Right cardiac atrium (tissue), 5 donors: ENCODE measurements around the gene PIGT. TPM values are rescaled to one million over a fixed set of nuclear protein-coding genes. Genes with fewer than 3 reads are reported as not detected.

Experiments
- ATAC-seq, 2 donors: fragments of 200-7000 bp; cut with Tn5 transposase; one replicate each; pipeline versions ENCODE4 v1.8.0 to v1.9.1; 2020; ENCODE audit warnings: moderate library complexity in 2 of 2, mild to moderate bottlenecking in 1 of 2
- DNase-seq, 3 donors: peaks; one replicate each; pipeline ENCODE4 v3.0.0-alpha.2; 2020
- H3K27ac ChIP-seq: one replicate; pipeline ENCODE4 v1.5.1; 2013; ENCODE audit warnings: mild to moderate bottlenecking, low read length, control low read depth, moderate library complexity
- H3K27me3 ChIP-seq: one replicate; pipeline ENCODE4 v1.6.1; 2013; ENCODE audit not compliant: control insufficient read depth, insufficient read depth
- H3K4me1 ChIP-seq: one replicate; pipeline ENCODE4 v1.6.1; 2013; ENCODE audit warnings: low read length; ENCODE audit not compliant: control insufficient read depth, insufficient read depth
- H3K4me3 ChIP-seq: one replicate; pipeline ENCODE4 v1.5.1; 2013; ENCODE audit warnings: low read length, control low read depth
- H3K9me3 ChIP-seq: one replicate; pipeline ENCODE4 v1.6.1; 2013; ENCODE audit warnings: low read length; ENCODE audit not compliant: control insufficient read depth
- WGBS: extraction: QIAGEN DNeasy Blood & Tissue Kit; methylation state at CpG from one replicate; pipeline ENCODE4 v1.1.7; 2013; 5-methylcytosine and 5-hydroxymethylcytosine counted together
- intact Hi-C, 4 donors: fragments of 100-400 bp; cut with DNase I; formaldehyde crosslinking; loops; one replicate each; pipeline versions ENCODE4 v1.11.0 to v1.14.0; 2022 to 2023
- polyA plus RNA-seq: library from polyadenylated mRNA; stranded (reverse); fragments of 200-250 nt; gene quantifications from one replicate; pipeline ENCODE4 v1.2.3, GENCODE V29; 2013
- total RNA-seq, 4 donors: library from RNA; stranded (reverse); fragmentation: NEBNext Ultra II Directional; extraction: Animal tissue kit (Norgen Biotek cat#: 25700); gene quantifications; one replicate each; pipeline ENCODE4 v1.2.1, GENCODE V29; 2021
- donor health status: healthy with polysubstance abuse.
- donor health status: DM: no; HTN: yes; CAD: no.
- donor health status: DM: no; HTN: no; CAD: no.
- donor health status: DM: no; HTN: yes; CAD: no; lungs with severe emphysema.
- donor health status: DM: yes; HTN: yes; CAD: no.

Gene PIGT
- total and polyA plus RNA-seq, 5 donors: 116 to 140 (median 130) TPM

DNA sequence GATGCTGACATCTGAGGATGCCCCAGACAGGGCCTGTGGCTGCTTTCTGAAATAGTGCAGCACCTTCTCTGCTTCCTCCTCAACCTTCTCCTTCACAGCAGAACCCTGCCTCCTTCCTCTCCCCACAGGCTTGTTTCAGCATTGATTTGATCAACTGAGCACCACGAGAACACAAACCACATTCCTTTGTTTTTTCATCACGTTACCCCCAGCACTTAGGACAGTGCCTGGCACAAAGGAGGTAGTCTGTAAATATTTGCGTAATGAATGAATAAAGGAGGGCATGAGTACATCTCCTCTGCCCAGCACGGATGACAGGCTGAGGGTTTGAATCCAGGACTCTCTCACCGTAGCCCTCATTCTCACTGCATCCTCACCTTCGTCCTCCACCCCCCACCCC is 32.3 kb downstream of the PIGT start:
- Histone ChIP-seq H3K4me3 (no peak overlapping the region), H3K9me3 (no peaks in the 10 kb centered on the region), H3K27me3 (no peaks in the 10 kb centered on the region), H3K27ac (no peak overlapping the region), H3K4me1 (no peaks in the 10 kb centered on the region)
- ATAC-seq (no peak), DNase-seq (no peak)
- intact Hi-C loops: loop anchor here in 2 of 4 donors (5.0 to 10.0 kb wide), 2 partner anchors 131 to 327 kb away; no protein-coding TSS in a partner anchor
- 60% methylated on average over 6 of the region's 6 CpGs for WGBS

- intact Hi-C loops: loop anchor here in 2 of 4 donors (5.0 to 10.0 kb wide), 2 partner anchors 132 to 325 kb away; no protein-coding TSS in a partner anchor
- H3K4me1 ChIP-seq: no peaks in the 10 kb centered on the region
- ATAC-seq: no peak
- DNase-seq: no peak
- WGBS: 64% methylated on average over 3 of the region's 3 CpGs
- H3K27me3 ChIP-seq: no peaks in the 10 kb centered on the region
- H3K9me3 ChIP-seq: no peaks in the 10 kb centered on the region
- H3K27ac ChIP-seq: no peak overlapping the region
- H3K4me3 ChIP-seq: no peak overlapping the region
These were observed 33.6 kb downstream of the PIGT start for GRCh38 chr20:45449528-45449927.

DNA sequence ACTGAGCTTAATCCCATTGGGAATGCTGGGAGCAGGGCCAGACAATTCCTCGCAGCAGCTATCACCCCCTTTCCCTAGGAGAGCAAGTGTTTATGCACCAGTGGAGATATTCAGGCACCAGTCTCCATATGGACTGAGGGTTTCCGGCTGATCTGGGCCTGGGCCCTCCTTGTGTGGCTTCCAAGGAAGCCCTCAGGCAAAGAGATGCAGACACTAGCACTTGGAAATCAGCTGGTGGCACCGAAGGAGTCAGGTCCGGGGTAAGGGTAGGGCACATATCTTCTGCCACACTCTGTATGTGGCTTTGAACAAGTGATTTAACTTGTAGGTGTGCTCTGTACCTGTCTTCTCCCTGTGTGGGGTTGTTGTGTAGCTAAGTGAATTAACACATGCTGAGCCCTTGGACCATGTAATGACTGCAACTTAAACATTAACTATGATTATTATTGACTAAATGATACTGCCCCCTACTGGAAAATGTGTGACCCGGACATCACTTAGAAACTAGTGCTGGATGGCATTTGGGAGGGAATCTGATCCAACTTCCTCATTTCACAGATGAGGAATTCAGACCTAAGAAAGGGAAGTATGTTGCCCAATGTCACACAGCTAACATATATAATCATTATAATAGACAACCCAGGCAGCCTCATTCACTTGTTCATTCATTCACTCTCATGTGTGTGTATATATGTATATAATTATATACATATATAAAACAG is 34.3 kb downstream of the PIGT start:
- DNase-seq (no peak), ATAC-seq (peak; percentile 43 to 48)
- Histone ChIP-seq H3K27me3 (no peaks in the 10 kb centered on the region), H3K27ac (no peak overlapping the region), H3K4me3 (no peak overlapping the region), H3K4me1 (no peaks in the 10 kb centered on the region), H3K9me3 (no peaks in the 10 kb centered on the region)
- WGBS: 54% methylated on average over 5 of the region's 5 CpGs
- intact Hi-C loops: loop anchor here in 2 of 4 donors (10.0 kb wide), 1 partner anchor 325 kb away; no protein-coding TSS in a partner anchor

DNA sequence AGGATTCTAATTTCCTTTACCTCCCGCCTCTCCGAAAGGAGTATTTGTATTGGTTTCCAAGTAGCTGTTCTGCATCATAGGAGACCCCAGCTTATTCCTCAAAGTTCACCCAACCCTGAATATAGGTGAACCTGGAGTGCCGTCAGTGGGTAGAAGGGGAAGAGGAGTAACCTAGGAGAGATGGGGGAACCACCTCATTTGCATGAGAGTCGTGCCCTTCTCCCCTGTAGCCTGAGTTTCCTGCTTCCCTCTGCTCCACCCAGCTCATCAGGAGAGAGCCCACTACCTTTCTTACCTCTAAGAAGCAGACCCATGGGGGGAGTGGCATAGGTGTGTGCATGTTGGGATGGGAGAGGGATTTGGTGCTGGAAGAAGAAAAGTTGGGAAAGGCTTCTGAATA is 36.3 kb downstream of the PIGT start:
- 62% methylated on average over 4 of the region's 4 CpGs for WGBS
- intact Hi-C loops: loop anchor here in 2 of 4 donors (10.0 kb wide), 1 partner anchor 323 kb away; no protein-coding TSS in a partner anchor
- no peak overlapping the region for H3K27ac ChIP-seq

DNA sequence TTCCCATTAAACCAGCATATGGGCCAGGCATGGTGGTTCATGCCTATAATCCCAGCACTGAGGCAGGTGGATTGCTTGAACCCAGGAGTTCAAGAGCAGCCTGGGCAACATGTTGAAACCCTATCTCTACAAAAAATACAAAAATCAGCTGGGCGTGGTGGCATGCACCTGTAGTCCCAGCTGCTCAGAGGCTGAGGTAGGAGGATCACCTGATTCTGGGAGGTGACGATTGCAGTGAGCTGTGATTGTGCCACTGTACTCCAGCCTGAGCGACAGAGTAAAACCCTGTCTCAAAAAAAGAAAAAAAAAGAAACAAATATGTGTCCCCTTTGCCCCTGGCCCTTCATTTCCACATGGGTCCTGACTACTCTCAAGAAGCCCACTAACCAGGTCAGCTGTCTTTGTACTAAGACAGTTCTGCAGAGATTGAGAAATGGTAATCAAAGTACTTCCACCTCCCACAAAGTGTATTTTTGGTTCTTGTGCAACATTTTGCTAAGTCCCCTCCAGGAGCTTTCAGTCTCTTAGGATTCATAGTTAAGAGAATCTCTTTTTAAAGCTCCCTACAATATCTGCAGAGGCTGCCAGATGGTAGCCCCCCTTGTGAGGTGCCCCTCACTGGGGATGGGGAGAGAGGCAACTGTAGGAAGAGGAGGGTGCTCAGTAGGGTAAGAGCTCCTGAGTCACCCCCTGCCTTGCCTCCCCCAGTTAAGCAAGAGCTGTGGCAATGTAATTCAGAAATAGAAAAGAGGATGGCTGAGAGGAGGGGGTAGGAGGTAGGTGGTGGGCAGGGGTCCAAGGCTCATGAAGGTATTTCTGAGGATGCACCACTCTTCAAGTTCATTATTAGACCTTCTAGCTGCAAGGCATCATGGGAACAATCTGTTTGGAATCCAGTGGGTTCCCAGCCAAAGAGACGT is 37.1 kb downstream of the PIGT start:
- intact Hi-C loops: loop anchor here in 2 of 4 donors (10.0 kb wide), 1 partner anchor 322 kb away; no protein-coding TSS in a partner anchor
- Histone ChIP-seq H3K27me3 (no peaks in the 10 kb centered on the region), H3K4me1 (no peaks in the 10 kb centered on the region), H3K27ac (no peak overlapping the region), H3K9me3 (no peaks in the 10 kb centered on the region), H3K4me3 (no peak overlapping the region)
- 65% methylated on average over 4 of the region's 4 CpGs for WGBS
- ATAC-seq (no peak), DNase-seq (no peak)

More for the DNA sequence above, 36.3 kb downstream of the PIGT start:
- H3K9me3 ChIP-seq: no peaks in the 10 kb centered on the region
- H3K4me1 ChIP-seq: no peaks in the 10 kb centered on the region
- no peaks in the 10 kb centered on the region for H3K27me3 ChIP-seq
- H3K4me3 ChIP-seq: no peak overlapping the region
- no peak for ATAC-seq
- DNase-seq: no peak

DNA sequence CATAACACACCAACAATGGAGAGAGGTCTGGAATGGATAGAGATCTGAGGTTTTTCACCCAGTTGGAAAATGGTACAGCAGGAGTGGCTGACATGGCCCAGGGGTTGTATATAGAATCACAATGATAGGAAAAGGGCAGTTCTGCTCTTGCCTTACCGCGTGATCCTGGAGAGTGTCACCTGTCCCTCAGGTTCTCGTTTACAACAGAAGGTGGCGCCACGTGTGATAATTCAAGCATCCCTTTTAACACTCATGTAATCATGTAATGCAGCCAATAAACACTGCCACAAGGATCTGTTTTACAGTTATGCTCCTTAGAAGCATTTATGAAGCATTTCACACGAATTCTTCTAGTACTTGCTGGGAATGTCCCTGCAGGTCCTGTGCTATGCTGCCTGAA is 40.7 kb downstream of the PIGT start:
- H3K4me3 ChIP-seq: no peak overlapping the region
- H3K27ac ChIP-seq: no peak overlapping the region
- intact Hi-C loops: loop anchor here in 2 of 4 donors (10.0 kb wide), 1 partner anchor 318 kb away; no protein-coding TSS in a partner anchor
- ATAC-seq (no peak), DNase-seq (no peak)
- H3K9me3 ChIP-seq: no peaks in the 10 kb centered on the region
- no peaks in the 10 kb centered on the region for H3K27me3 ChIP-seq
- WGBS: 11% methylated on average over 6 of the region's 6 CpGs
- no peaks in the 10 kb centered on the region for H3K4me1 ChIP-seq

GRCh38 chr20:45459606-45460005 is 43.7 kb downstream of the PIGT start:
- Histone ChIP-seq H3K4me1 (no peaks in the 10 kb centered on the region), H3K9me3 (no peaks in the 10 kb centered on the region), H3K27ac (no peak overlapping the region), H3K27me3 (no peaks in the 10 kb centered on the region), H3K4me3 (no peak overlapping the region)
- no peak for ATAC-seq
- WGBS: 54% methylated on average over 5 of the region's 5 CpGs
- no peak for DNase-seq
- intact Hi-C loops: loop anchor here in 2 of 4 donors (10.0 kb wide), 1 partner anchor 315 kb away; no protein-coding TSS in a partner anchor

DNA sequence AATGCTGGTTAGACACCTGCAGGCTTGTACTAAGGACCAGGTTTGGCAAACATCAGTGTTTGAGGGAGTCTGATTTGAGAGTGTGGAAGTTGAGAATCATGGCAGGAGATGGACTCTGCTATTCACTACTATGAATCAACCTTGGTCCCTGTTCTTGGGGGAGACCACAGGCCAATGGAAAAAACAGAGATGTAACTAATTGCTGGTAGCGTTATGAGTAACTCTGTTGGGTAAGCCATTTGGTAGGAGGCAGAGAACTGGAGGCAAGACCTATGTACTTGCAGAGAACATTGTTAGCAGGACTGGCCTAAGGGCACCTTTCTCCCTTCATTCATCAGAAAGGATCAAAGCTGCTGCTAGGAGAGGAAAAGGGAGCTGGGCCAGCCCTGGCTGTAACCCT is 45.3 kb downstream of the PIGT start:
- no peak for ATAC-seq
- intact Hi-C loops: no loop called here
- Histone ChIP-seq H3K4me1 (no peaks in the 10 kb centered on the region), H3K27me3 (no peaks in the 10 kb centered on the region), H3K4me3 (no peak overlapping the region), H3K27ac (no peak overlapping the region), H3K9me3 (no peaks in the 10 kb centered on the region)
- no peak for DNase-seq
- WGBS: 86% methylated on average over 1 of the region's 1 CpG

DNA sequence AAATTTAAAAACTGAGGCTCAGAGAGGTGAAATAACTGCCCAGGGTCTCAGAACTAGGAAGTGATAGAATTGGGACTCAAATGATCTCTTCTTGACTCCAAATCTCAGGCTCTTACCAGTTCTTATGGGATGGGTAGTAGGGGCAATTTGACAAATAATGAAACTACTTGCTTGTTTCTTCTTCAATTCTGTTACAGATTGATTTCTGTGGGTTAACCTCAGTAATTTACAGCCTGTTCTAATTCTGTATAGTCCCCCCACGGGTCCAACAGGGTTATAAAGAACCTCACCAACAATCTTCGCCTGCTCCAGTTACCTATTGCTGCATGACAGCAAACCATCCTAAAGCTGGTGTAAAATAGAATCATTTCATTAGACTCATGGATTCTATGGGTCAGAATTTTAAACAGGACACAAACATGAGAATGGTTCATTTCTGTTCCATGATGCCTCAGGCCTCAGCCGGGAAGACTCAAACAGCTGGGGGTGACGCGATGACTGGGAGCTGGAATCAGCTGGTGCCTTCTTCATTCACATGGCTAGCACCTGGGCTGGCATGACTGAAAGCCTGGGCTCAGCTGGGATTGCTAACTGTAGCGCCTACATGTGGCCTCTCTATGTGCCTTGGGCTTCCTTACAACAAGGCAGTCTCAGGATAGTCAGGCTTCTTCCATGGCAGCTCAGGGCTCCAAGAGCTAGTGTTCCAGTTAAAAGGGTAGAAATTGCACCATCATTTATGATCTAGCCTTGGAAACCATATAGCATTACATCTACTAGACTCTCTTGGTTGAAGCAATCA is 47.0 kb downstream of the PIGT start:
- intact Hi-C loops: no loop called here
- Histone ChIP-seq H3K27me3 (no peaks in the 10 kb centered on the region), H3K4me1 (no peaks in the 10 kb centered on the region), H3K9me3 (no peaks in the 10 kb centered on the region), H3K27ac (no peak overlapping the region), H3K4me3 (no peak overlapping the region)
- WGBS: 81% methylated on average over 6 of the region's 6 CpGs
- DNase-seq (no peak), ATAC-seq (no peak)

DNA sequence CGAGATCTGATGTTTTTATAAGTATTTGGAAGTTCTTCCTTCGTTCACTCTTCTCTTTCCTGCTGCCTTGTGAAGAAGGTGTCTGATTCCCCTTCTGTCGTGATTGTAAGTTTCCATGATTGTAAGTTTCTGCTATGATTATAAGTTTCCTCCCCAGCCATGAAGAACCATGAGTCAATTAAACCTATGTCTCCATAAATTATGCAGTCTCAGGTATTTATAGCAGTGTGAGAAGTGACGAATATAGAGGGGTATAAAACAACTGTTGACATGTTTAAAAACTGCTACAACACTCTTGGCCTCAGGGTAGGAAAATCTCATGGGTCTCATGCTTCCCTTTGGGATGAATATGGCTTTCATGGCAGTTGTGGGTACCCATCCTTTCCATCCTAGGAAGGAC is 47.8 kb downstream of the PIGT start:
- Histone ChIP-seq H3K9me3 (no peaks in the 10 kb centered on the region), H3K27ac (no peak overlapping the region), H3K4me3 (no peak overlapping the region), H3K27me3 (no peaks in the 10 kb centered on the region), H3K4me1 (no peaks in the 10 kb centered on the region)
- DNase-seq (no peak), ATAC-seq (no peak)
- intact Hi-C loops: no loop called here
- WGBS: 50% methylated on average over 4 of the region's 4 CpGs
